Measurements from ENCODE around the gene ITFG1.

DNA sequence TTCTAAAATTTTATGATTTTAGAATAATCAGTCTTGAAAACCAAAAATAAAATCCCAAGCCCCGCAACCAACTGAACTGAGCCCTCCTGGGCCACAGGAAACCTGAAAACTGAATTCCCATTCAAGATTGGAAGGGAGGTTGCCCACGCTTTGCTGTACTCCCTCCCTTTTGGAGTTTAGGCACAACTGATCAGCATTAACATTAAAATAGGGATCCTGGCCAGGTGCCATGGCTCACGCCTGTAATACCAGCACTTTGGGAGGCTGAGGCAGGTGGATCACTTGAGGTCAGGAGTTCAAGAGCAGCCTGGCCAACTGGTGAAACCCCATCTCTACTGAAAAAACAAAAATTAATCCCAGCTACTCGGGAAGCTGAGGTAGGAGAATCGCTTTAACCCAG lies 264.4 kb downstream of the ITFG1 start:
- TF ChIP-seq, protein P1, sequence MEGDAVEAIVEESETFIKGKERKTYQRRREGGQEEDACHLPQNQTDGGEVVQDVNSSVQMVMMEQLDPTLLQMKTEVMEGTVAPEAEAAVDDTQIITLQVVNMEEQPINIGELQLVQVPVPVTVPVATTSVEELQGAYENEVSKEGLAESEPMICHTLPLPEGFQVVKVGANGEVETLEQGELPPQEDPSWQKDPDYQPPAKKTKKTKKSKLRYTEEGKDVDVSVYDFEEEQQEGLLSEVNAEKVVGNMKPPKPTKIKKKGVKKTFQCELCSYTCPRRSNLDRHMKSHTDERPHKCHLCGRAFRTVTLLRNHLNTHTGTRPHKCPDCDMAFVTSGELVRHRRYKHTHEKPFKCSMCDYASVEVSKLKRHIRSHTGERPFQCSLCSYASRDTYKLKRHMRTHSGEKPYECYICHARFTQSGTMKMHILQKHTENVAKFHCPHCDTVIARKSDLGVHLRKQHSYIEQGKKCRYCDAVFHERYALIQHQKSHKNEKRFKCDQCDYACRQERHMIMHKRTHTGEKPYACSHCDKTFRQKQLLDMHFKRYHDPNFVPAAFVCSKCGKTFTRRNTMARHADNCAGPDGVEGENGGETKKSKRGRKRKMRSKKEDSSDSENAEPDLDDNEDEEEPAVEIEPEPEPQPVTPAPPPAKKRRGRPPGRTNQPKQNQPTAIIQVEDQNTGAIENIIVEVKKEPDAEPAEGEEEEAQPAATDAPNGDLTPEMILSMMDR (IDR thresholded peaks at IDR 0.05) = no peak
- TF ChIP-seq POLR2A (IDR thresholded peaks at IDR 0.05) = no peak

Measured in right lobe of liver (tissue), 4 donors.